ENCODE results near the gene ALPK1. TPM values are rescaled to one million over a fixed set of nuclear protein-coding genes. Genes with fewer than 3 reads are reported as not detected.

The ALPK1 gene
- total and polyA plus RNA-seq, 2 of the 8 experiments (the other 6 are each of a cell fraction or from before 2014, with no cell fraction given) = 0.08 to 0.43 TPM

GRCh38 chr4:112377594-112378242, 80.5 kb downstream of the ALPK1 start (continued):
- TF ChIP-seq RBBP5 (IDR thresholded peaks at IDR 0.05; ENCODE audit: borderline replicate concordance, low read depth, low read length) (no peak), KDM1A (IDR thresholded peaks at IDR 0.05; ENCODE audit: borderline replicate concordance, low read length) (no peak), PHF8 (conservative IDR thresholded peaks at IDR 0.05; ENCODE audit: low read depth, low read length) (no peak)
